Esophagus muscularis mucosa (tissue), 4 donors: ENCODE measurements around the gene VMP1. TPM values are rescaled to one million over a fixed set of nuclear protein-coding genes. Genes with fewer than 3 reads are reported as not detected.
"Not testable (repeated sequence)": the region's sequence is repeated elsewhere in the genome, so short reads cannot be mapped to it uniquely, and the experiment has no call there.

Source experiments
- DNase-seq: peaks from one replicate; pipeline ENCODE4 v3.0.0-alpha.2; 2017; ENCODE audit errors: extremely low spot score
- H3K27ac ChIP-seq, 4 donors: fragments of 200-600 bp; sonication (generic); replicated peaks in 1 of 4; 1 replicate in 3 of 4; 2 replicates in 1 of 4; pipeline ENCODE4 v1.5.1; 2016 to 2019; ENCODE audit warnings: mild to moderate bottlenecking in 1 of 4
- H3K27me3 ChIP-seq, 4 donors: fragments of 200-600 bp; sonication (generic); one replicate each; pipeline versions ENCODE4 v1.5.1 to v1.6.0; 2016 to 2019
- H3K36me3 ChIP-seq, 4 donors: fragments of 200-600 bp; sonication (generic); one replicate each; pipeline ENCODE4 v1.5.1; 2016 to 2019
- H3K4me1 ChIP-seq, 4 donors: fragments of 200-600 bp; sonication (generic); one replicate each; pipeline ENCODE4 v1.5.1; 2016 to 2019
- H3K4me3 ChIP-seq, 4 donors: fragments of 200-600 bp; sonication (generic); 1 replicate in 2 of 4; 2 replicates in 2 of 4; pipeline ENCODE4 v1.5.1; 2016 to 2019; ENCODE audit warnings: mild to moderate bottlenecking in 4 of 4, moderate library complexity in 1 of 4
- H3K9me3 ChIP-seq, 4 donors: fragments of 200-600 bp; sonication (generic); 1 replicate in 3 of 4; 2 replicates in 1 of 4; pipeline ENCODE4 v1.5.1; 2016 to 2019
- CTCF ChIP-seq, 3 experiments: fragments of 200-600 bp in 2 of 3; fragments of 450-650 bp in 1 of 3; sonication (generic) in 2 of 3; IDR thresholded peaks; one replicate each; pipeline ENCODE4 v1.5.1; 2017 to 2019; ENCODE audit warnings: antibody characterized with exemption in 3 of 3, mild to moderate bottlenecking in 2 of 3, moderate library complexity in 1 of 3
- EP300 ChIP-seq: sonication (generic); formaldehyde crosslinking; IDR thresholded peaks from one replicate; pipeline ENCODE4 v1.6.1; 2017; ENCODE audit warnings: antibody characterized with exemption
- POLR2A ChIP-seq: fragments of 450-650 bp; IDR thresholded peaks from one replicate; pipeline ENCODE4 v1.6.1; 2017; ENCODE audit warnings: antibody characterized with exemption, moderate library complexity, mild to moderate bottlenecking, low read depth
- POLR2AphosphoS5 ChIP-seq, 2 donors: sonication (generic); formaldehyde crosslinking; IDR thresholded peaks; one replicate each; pipeline ENCODE4 v1.6.1; 2017; ENCODE audit warnings: antibody characterized with exemption in 2 of 2
- WGBS: methylation state at CpG from one replicate; pipeline ENCODE4 v1.1.5; 2018; 5-methylcytosine and 5-hydroxymethylcytosine counted together
- intact Hi-C: fragments of 100-400 bp; cut with DNase I; formaldehyde crosslinking; loops from one replicate; pipeline ENCODE4 v1.15.1; 2023
- total RNA-seq, 4 donors: library from RNA; depleted of rRNA; stranded (reverse); fragments of >200 nt; gene quantifications; one replicate each; pipeline versions ENCODE4 v1.1.0 to v1.2.1, GENCODE V29; 2016

Gene VMP1
- total RNA-seq, 4 donors from 2014 or later = 47.3 to 137 (median 59.6) TPM

DNA sequence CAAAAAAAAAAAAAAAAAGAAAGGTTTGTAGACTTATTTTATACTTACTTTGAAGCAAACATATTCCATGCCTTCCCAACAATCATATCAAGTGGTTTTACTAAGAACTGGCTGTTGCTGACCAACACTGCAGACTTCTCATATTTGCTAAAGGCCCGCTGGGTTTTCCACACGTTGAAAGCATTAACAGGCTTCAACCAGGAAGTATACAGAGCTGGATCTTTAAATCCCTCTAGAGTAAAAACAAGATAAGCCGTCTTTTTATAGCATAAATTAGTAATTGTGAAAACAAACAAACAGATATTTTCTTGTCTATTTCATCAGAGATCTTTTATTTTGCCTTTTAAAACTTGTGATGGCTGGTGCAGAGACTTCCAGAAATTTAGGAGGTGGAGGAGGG is 156.2 kb downstream of the VMP1 start:
- Histone ChIP-seq H3K27ac (no peak overlapping the region), H3K27me3 (no peaks in the 10 kb centered on the region), H3K4me1 (peaks cover 0 to 7% (median 0%) of the 10 kb centered on the region in 4 donors), H3K36me3 (peaks cover 3 to 66% (median 32%) of the 10 kb centered on the region in 4 donors), H3K4me3 (no peak overlapping the region), H3K9me3 (no peaks in the 10 kb centered on the region)
- intact Hi-C loops = no loop called here
- 73% methylated on average over 3 of the region's 3 CpGs for WGBS
- TF ChIP-seq POLR2AphosphoS5 (IDR thresholded peaks at IDR 0.05) (no peak), EP300 (no peak), CTCF (IDR thresholded peaks at IDR 0.05) (no peak), POLR2A (no peak)
- no peak for DNase-seq

DNA sequence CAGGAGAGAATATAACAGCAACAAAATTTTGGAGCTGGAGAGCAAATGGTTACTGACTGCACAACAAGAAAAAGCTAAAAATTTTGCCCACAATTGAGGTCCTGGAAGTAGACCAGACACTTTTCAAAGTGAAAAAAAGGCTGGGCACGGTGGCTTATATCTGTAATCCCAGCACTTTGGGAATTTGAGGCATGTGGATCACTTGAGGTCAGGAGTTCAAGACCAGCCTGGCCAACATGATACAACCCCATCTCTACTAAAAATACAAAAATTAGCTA is 162.4 kb downstream of the VMP1 start:
- no peak overlapping the region for H3K4me3 ChIP-seq
- TF ChIP-seq POLR2AphosphoS5 (IDR thresholded peaks at IDR 0.05) = no peak
- no peak for TF ChIP-seq EP300
- no peak for TF ChIP-seq POLR2A
- no peak for TF ChIP-seq CTCF (IDR thresholded peaks at IDR 0.05)
- H3K4me1 ChIP-seq = no peaks in the 10 kb centered on the region
- no peaks in the 10 kb centered on the region for H3K27me3 ChIP-seq
- no peaks in the 10 kb centered on the region for H3K9me3 ChIP-seq
- H3K36me3 ChIP-seq = peaks cover 9 to 65% (median 25%) of the 10 kb centered on the region in 4 donors
- no peak overlapping the region for H3K27ac ChIP-seq
- WGBS = 54% methylated on average over 1 of the region's 1 CpG
- intact Hi-C loops = no loop called here
- no peak for DNase-seq

- Histone ChIP-seq H3K4me3 (no peak overlapping the region), H3K36me3 (peaks cover 9 to 64% (median 29%) of the 10 kb centered on the region in 4 donors), H3K27ac (no peak overlapping the region), H3K27me3 (no peaks in the 10 kb centered on the region), H3K9me3 (no peaks in the 10 kb centered on the region), H3K4me1 (no peaks in the 10 kb centered on the region)
- WGBS = 93% methylated on average over 8 of the region's 8 CpGs
- TF ChIP-seq EP300 (no peak), CTCF (IDR thresholded peaks at IDR 0.05) (no peak), POLR2A (no peak)
- intact Hi-C loops = no loop called here
- no peak for DNase-seq
Observed at GRCh38 chr17:59870482-59870881, 163.0 kb downstream of the VMP1 start.

DNA sequence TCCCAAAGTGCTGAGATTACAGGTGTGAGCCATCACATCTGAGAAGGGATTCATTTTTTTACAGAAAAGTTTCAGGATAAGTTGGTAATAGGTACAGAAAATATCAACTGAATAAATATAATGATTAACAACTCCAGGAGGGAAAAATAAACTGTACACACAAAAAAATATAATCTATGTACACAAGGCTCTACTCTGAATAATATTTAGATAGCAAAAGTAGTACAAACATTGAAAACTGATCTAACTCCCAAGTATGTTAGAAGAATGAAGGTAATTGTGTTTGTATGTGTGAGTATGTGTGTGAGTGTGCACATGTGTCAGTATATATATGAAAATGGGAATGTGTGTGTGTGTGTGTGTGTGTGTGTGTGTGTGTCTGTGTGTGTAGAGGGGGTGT is 164.9 kb downstream of the VMP1 start:
- H3K9me3 ChIP-seq = no peaks in the 10 kb centered on the region
- intact Hi-C loops = no loop called here
- no peak for DNase-seq
- peaks cover 9 to 68% (median 46%) of the 10 kb centered on the region in 4 donors for H3K36me3 ChIP-seq
- no peak overlapping the region for H3K27ac ChIP-seq
- H3K27me3 ChIP-seq = no peaks in the 10 kb centered on the region
- no peak overlapping the region for H3K4me3 ChIP-seq
- no peaks in the 10 kb centered on the region for H3K4me1 ChIP-seq
- no peak for TF ChIP-seq EP300
- no peak for TF ChIP-seq POLR2AphosphoS5 (IDR thresholded peaks at IDR 0.05)
- TF ChIP-seq POLR2A = no peak

- H3K9me3 ChIP-seq, H3K4me1 ChIP-seq, H3K27me3 ChIP-seq, H3K4me3 ChIP-seq, DNase-seq, intact Hi-C loops, H3K27ac ChIP-seq: not testable (repeated sequence)
- 96% methylated on average over 8 of the region's 8 CpGs for WGBS
- peaks cover 9 to 75% (median 56%) of the 10 kb centered on the region in 4 donors for H3K36me3 ChIP-seq
Observed at GRCh38 chr17:59873414-59873813, 166.0 kb downstream of the VMP1 start.

- Histone ChIP-seq H3K27ac (no peak overlapping the region), H3K4me3 (no peak overlapping the region), H3K9me3 (no peaks in the 10 kb centered on the region), H3K36me3 (peaks cover 10 to 84% (median 64%) of the 10 kb centered on the region in 4 donors), H3K4me1 (no peaks in the 10 kb centered on the region), H3K27me3 (no peaks in the 10 kb centered on the region)
- TF ChIP-seq EP300 (no peak), POLR2AphosphoS5 (IDR thresholded peaks at IDR 0.05) (no peak), CTCF (IDR thresholded peaks at IDR 0.05) (no peak), POLR2A (no peak)
- DNase-seq = no peak
- intact Hi-C loops = no loop called here
- WGBS = 95% methylated on average over 2 of the region's 2 CpGs
Observed at GRCh38 chr17:59874376-59874775, 166.9 kb downstream of the VMP1 start.
